HG03457 (cell line): Measurements from ENCODE around the gene LIPN.

Experiments used
- ATAC-seq: cut with Tn5 transposase; IDR thresholded peaks from one replicate; pipeline ENCODE4 v1.9.1; 2021; ENCODE audit warnings: moderate number of reproducible peaks; ENCODE audit not compliant: unreplicated experiment

LIPN gene

GRCh38 chr10:88820748-88821401 lies 61.1 kb downstream of the LIPN start:
- no peak for ATAC-seq

DNA sequence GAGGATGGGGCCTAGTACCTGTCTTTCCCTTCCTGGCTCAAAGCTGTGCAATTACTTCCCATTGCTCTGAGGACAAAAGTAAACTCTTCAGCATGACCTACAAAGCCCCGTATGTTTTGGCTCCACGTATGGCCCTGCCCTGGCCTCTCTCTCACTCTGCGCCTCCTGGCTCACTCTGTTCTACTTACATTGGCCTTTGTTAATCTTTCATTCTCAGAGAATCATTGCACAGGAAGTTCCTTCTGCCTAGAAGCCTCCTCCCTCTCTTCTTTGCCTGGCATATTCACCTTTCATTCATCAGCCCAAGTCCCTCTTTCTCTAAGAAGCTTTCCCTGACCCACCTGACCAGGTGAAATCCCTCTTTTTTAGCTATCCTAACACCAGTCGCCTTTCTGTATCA lies 66.6 kb downstream of the LIPN start:
- ATAC-seq = no peak

DNA sequence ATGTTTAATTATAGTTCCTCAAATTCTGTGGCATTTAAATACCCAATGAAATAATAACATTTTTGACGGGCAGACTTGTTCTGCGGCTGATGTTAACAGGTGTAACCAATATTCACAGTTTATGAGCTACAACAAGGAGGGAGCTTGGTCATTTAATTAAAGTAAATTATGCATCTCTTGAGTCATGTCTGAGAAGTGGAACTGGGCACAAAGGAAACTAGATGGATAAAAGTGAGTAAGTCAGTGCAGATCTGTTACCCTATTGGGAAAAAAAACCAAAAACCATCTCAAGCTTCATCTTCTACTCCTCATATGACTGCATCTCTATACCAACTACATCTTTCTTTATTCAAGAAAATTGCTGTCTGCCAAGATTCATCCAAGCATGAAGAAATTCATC lies 67.9 kb downstream of the LIPN start:
- no peak for ATAC-seq

DNA sequence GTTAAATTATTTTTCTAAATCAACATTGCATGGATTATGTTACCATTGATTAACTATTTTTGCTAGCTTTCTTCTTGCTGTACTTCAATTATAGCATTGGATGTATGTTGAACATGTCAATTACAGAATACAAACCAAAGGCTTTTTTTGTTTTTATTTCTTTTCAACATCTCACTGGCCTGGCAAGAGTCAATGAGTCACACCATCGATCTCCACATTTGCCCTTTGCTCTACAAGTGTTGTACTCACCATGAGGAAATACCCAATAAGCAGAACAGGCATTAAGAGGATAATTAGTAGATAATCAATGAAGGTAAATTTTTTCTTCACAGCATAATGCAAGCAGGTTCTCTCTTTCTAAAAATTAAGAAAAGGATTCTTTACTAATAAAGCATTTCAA lies 68.5 kb downstream of the LIPN start:
- ATAC-seq = no peak
